Stimulated activated naive CD4-positive, alpha-beta T cell (primary cell): ENCODE results near the gene KLHL9.
A peak's percentile ranks its signal among the peaks of the same experiment; 100 is the strongest.

Experiments used
- DNase-seq, 6 experiments: peaks; one replicate each; lab custom pipeline; 2025; lab: John Stamatoyannopoulos, UW

The KLHL9 gene

DNA sequence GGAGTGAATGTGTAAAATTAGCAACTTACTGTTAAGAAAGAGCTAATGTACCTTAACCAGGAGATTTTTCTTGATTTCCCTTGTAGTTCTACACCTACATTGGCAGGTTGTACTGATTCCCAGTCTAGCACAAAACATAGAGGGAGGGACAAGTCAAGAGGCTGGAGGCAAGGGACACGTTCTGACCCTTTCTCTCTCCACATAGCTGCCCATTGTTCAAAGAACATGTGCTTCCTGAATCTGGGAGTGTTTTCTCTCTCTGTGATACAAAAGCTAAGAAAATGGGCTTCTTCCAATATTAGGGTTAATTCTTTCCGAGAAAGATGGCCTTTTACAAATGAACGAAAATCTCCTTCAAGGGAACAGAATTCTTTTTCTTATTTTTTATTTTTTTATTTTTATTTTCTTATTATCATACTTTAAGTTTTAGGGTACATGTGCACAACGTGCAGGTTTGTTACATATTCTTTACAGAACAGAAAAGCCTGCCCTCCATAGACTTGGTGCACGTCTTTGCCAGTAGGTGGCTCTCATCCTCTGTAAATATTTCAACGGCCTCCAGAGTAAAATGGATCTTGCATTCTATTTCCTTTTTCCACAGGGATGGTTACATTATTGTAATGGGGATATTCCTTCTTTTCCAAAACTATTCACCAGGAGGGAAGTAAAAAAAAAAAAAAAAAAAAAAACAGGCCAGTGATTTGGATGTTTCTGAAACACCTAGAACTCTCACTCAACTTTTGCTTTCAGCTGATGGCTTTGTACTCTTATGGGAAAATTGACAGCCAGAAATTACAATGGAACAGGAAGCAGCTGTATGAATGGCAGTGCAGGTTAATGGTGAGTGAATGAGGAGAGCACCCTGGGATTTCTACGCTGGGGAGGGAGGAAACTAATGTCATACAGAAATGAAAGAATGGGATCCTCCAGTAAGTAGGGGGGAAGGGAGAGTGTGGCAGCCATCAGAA lies 17.0 kb downstream of the KLHL9 start:
- DNase-seq, result peak in 2 of 6 experiments; percentile 36 to 42

DNA sequence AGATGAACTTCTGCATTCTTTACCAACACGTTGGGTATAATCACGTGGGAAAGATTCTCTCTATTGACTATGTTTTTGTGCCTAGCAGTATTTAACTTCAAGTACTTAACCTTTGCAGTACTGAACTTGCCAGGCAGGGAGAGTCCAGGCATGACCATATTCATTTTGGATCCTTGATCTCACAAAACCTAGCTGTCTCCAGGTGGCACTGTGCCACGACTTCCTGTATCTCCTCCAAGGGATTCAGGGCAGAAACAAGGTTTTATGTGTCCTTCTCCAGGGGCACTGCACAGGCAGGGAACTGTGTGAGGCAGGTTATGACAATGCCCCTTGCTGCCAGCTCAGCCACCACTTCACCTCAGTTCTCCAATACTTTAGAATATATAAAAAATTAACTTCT lies 18.3 kb downstream of the KLHL9 start:
- no peak for DNase-seq

DNA sequence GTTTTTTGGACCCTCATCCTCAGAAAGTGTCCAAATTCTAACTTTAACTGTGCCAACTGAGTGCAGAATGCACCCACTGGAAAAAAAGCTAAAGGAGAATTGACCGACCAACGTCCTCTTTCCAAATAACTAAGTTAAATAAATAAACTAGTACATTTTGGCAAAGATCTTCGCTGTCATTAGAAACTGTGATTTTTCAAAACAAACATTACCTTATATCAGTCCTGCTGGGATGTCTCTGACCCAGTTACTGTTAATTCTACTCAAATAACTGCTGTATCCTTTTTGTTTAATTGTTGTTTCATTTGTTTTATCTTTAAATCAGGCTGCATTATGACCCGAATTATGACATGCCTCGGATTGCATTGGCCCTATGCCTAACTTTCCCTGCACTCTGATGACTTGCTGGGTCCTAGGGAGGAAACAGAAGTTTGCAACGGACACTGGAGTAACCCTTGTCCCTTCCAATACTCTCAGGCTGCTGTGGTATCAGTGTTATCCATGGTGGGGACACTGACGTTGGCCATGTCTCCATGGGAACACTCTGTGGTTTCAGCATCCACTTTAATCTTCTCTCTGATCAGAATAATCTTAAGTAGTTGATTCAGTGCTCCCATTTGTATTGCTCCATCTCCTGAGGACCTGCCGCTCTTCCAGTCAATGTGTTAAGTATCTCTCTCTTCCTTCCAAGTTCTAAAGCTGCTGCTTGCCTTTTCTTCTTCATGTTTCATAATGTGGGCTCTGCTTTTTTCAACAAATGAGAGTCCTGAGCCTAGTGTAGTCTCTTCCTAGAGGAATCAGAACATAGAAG lies 19.0 kb downstream of the KLHL9 start:
- no peak for DNase-seq

DNA sequence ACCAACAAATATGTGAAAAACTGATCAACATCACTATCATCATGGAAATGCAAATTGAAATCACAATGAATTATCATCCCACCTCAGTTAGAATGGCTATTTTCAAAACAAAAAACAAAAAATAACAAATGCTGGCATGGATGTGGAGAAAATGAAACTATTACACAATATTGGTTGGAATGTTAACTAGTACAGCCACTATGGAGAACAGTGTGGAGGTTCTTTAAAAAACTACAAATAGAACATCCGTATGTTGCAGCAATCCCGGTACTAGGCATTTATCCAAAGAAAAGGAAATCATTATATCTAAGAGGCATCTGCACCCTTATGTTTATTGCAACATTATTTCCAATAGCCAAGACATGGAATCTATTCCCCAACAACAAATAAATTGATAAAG lies 21.1 kb downstream of the KLHL9 start:
- no peak for DNase-seq

DNA sequence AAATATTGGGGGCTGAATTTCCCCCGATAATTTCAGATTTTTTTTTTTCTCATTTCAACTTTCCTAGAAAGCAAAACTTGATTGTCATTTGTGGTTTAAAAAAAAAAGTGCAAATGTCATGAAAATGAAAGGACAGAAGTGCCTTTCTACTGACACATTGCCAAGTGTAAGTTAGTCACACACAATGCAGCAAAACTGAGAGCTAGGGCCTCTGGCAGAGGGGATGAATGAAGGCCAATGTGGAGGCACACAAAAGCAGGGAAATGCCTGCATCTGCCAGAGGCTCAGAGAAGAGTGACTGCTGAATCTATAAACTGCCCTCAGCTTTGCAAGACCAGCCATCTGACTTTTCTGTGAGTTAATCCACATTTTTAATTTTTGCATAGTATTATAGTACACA lies 23.3 kb downstream of the KLHL9 start:
- no peak for DNase-seq

DNA sequence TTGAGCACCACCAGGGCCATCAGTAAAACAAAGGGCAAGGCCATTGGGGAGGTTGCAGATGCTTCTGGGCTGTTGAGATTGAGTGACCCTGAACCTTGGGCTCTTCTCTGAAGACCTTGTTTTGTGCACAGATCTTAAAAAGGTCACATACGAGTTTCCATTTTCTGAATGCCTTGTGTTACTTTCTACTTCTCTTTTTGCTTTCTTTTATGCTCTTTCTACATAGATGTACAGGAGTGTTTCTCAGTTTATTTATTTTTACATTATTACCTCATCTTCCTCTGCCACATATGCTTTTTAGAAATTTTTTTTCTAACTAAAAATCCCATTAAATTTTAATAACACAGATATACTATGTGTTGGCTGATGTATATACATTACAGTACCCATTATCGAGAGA lies 30.0 kb downstream of the KLHL9 start, which contains the start of gene IFNA5:
IFNA5 (minus strand) TSS at position 101 of the 400 bp plus-strand sequence; CDS start at position 44, 57 bp downstream.
- DNase-seq, result no peak

DNA sequence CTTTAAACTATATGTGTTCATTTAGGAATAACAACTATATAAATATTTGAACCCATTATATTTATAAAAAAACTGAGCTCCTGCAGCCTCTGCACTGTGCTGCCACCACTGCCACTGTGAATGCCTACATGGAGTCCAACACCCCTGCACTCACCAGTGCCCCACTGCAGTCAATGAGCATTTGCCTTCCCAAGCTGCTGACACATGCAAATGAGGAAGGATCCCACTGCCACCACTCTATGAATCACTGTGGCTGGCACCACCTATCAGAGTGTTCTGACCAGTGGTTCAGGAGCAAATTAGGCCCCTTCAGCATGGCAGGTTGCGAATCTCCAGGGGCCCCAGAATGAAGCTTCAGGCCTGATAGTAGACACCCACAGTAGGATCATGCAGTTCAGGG lies 39.2 kb downstream of the KLHL9 start:
- no peak for DNase-seq

DNA sequence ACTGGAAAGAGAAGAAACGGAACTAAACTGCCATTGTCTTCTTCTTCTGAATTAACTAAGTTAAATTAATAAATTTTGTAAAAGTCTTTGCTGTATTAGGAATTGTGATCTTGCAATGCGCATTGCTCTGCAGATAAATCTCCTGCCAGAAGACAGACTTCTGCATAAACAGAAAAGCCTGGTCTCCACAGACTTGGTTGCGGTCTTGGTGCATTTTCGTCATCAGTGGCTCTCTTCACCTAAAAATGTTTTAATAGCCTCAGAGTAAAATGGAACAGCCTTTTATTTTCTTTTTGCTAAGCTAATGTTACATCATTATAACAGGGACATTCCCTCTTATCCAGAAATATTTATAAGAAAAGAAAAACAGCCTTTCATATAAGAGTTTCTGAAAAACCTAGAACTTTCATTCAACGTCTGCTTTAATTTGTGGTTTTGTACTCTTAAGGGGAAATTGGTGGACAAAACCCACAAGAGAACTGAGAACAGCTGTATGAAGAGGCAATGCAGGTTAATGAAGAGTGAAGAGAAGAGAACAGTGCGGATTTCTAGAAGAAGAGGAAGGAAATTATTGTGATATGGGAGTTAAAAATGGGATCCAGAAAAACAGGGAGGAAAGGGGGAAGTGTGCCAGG lies 40.2 kb downstream of the KLHL9 start:
- DNase-seq, result no peak

DNA sequence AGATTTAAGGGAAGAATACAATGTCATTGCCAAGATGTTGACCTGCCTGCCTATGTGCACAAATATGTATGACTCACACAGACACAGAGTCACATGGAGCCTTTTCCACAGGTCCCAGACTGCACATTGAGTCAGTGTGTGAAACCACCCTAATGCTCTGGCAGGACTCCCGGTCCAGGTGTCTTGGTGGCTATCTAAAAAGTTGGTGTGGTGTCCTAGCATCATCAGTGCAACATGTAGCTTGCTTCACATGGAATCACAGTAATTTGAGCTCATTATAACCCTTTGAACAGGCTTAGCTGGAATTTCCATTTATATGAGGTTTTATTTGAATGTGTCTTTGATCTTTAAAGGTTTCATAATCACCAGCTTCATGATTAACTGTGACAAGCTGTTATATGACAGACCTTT lies 40.8 kb downstream of the KLHL9 start:
- no peak for DNase-seq

DNA sequence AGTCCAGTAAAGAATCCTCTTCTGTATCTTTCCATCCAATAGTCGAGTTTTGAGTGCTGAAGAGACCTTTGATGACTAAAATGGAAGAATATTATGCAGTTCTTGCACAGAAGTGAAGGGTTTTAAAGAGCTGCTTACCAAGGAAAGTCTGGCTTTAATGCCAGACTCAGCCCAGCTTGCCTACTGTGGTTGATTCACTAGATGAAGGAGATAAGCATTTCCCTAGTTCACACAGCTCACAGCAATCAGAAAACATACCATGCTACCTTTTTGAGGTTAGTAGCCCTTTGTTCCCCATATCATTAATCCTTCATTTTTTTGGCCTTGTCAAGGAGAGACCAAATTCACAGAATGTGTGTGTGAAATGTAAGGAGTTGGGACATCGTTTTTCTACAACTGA lies 45.4 kb downstream of the KLHL9 start:
- no peak for DNase-seq

DNA sequence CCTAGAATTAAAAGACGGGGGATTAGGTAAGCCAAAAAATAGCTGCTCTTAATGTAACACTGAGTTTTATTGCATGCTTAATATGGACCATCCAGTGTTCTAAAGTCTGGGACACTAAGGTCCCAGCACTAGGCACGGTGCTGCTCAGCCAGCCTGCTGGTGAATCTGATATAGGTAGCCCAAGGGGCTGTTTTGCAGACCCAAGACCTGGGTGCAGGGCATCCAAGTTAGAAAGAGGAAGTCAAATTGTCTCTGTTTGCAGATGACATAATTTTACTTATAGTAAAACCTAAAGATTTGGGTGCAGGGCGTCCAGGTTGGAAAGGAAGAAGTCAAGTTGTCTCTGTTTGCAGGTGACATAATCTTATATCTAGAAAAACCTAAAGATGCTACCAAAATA lies 47.9 kb downstream of the KLHL9 start:
- no peak for DNase-seq

DNA sequence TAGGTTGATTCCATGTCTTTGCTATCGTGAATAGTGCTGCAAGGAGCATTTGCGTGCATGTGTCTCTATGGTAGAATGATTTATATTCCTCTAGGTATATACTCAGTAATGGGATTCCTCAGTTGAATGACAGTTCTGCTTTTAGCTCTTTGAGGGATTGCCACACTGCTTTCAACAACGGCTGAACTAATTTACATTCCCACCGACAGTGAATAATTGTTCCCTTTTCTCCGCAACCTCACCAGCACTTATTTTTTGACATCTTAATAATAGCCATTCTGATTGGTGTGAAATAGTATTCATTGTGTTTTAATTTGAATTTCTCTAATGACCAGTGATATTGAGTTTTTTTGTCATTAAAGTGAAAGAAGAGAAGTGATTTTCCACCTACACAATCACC lies 48.5 kb downstream of the KLHL9 start:
- no peak for DNase-seq

DNA sequence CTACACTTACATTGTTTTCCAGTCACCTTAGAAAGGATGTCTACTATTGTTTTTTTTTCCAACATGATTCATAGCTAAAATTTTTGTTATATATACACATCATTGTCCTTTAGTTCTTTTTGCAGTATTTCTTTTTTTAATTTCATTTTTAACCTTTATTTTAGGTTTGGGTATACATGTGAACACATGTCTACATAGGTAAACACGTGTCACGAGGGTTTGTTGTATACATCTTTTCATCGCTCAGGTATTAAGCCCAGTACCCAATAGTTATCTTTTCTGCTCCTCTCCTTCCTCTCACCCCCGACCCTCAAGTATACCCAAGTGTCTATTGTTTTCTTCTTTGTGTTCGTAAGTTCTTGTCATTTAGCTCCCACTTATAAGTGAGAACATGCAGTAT lies 49.1 kb downstream of the KLHL9 start:
- DNase-seq, result no peak

DNA sequence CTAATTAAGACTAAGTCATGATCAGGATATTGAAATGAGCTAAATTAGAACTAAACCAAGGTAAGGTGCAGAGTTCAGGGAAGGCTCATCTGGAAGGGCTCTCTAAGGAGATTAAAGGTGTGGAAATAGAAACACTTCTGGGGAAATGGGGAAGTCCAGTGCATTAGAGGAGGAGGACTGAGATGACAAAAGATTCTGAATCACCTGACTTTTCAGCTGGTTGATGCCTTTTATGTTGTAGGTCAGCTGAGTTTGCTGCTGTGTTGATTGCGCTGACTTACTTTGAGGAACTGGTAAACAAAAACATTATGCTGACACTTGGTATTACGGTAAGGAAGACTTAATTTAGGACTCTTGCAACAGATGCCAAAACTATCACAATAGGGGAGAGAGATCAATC lies 53.9 kb downstream of the KLHL9 start:
- DNase-seq, result no peak
